ENCODE results near the gene BRMS1L.

BRMS1L gene

DNA sequence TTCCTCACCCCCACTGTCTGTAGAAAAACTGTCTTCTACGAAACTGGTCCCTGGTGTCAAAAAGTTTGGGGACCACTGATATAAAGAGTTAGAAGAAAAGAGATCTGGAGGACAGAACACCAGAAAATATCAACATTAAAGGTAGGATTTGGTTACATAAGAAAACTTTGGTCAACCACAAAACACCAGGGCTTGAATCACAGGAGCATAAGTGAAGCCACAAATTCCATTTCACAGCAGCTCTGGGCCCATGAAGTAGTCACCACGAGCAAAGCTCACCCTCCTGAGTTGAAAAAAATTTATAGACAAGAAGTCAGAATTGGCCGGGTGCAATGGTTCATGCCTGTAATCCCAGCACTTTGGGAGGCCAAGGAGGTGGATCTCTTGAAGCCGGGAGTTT is 36.5 kb upstream of the BRMS1L start:
- Histone ChIP-seq H3K27me3 (ENCODE audit: insufficient read depth, low read length, poor library complexity, severe bottlenecking) (no peaks in the 10 kb centered on the region), H3K79me2 (ENCODE audit: insufficient read depth, low read length) (peaks cover 26% of the 10 kb centered on the region), H2AFZ (ENCODE audit: low read length) (no peak overlapping the region), H3K9ac (ENCODE audit: low read depth, low read length, poor library complexity, severe bottlenecking) (no peak overlapping the region), H3K9me3 (ENCODE audit: insufficient read depth, low read depth, low read length) (no peaks in the 10 kb centered on the region), H3K4me2 (ENCODE audit: low read depth, low read length, poor library complexity, severe bottlenecking) (no peak overlapping the region), H3K4me1 (ENCODE audit: insufficient read depth, low read length, poor library complexity, severe bottlenecking) (no peaks in the 10 kb centered on the region), H3K36me3 (ENCODE audit: insufficient read depth, low read length) (no peaks in the 10 kb centered on the region), H4K20me1 (ENCODE audit: insufficient read depth, low read length, poor library complexity, severe bottlenecking) (peaks cover 7% of the 10 kb centered on the region), H3F3A (ENCODE audit: low read depth) (no peaks in the 10 kb centered on the region), H3K9me2 (replicated peaks; ENCODE audit: low read depth, low read length) (no peaks in the 10 kb centered on the region), H3K4me3 (ENCODE audit: low read length, poor library complexity, severe bottlenecking) (no peak overlapping the region)
- no peak for TF ChIP-seq EZH2phosphoT487 (IDR thresholded peaks at IDR 0.05; ENCODE audit: borderline replicate concordance)
- TF ChIP-seq, protein P1, sequence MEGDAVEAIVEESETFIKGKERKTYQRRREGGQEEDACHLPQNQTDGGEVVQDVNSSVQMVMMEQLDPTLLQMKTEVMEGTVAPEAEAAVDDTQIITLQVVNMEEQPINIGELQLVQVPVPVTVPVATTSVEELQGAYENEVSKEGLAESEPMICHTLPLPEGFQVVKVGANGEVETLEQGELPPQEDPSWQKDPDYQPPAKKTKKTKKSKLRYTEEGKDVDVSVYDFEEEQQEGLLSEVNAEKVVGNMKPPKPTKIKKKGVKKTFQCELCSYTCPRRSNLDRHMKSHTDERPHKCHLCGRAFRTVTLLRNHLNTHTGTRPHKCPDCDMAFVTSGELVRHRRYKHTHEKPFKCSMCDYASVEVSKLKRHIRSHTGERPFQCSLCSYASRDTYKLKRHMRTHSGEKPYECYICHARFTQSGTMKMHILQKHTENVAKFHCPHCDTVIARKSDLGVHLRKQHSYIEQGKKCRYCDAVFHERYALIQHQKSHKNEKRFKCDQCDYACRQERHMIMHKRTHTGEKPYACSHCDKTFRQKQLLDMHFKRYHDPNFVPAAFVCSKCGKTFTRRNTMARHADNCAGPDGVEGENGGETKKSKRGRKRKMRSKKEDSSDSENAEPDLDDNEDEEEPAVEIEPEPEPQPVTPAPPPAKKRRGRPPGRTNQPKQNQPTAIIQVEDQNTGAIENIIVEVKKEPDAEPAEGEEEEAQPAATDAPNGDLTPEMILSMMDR (conservative IDR thresholded peaks at IDR 0.05; ENCODE audit: low read length), result no peak

DNA sequence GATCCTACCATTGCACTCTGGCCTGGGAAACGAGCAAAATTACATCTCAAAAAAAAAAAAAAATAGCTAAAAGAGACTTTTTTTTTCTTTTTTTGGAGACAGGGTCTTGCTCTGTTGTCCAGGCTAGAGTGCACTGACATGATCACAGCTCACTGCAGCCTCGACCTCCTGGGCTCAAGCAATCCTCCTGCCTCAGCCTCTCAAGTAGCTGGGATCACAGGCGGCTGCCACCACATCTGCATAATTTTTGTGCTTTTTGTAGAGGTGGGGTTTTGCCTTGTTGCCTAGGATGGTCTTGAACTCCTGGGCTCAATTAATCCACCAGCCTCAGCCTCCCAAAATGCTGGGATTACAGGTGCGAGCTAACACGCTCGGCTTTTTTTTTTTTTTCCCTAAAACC is 28.3 kb upstream of the BRMS1L start:
- no peaks in the 10 kb centered on the region for H3K27me3 ChIP-seq (ENCODE audit: insufficient read depth, low read length, poor library complexity, severe bottlenecking)
- peaks cover 9% of the 10 kb centered on the region for H4K20me1 ChIP-seq (ENCODE audit: insufficient read depth, low read length, poor library complexity, severe bottlenecking)
- no peaks in the 10 kb centered on the region for H3K9me3 ChIP-seq (ENCODE audit: insufficient read depth, low read depth, low read length)
- no peaks in the 10 kb centered on the region for H3K36me3 ChIP-seq (ENCODE audit: insufficient read depth, low read length)
- no peak overlapping the region for H3K4me2 ChIP-seq (ENCODE audit: low read depth, low read length, poor library complexity, severe bottlenecking)
- H2AFZ ChIP-seq (ENCODE audit: low read length), result no peak overlapping the region
- no peak overlapping the region for H3K4me3 ChIP-seq (ENCODE audit: low read length, poor library complexity, severe bottlenecking)
- no peaks in the 10 kb centered on the region for H3K9me2 ChIP-seq (replicated peaks; ENCODE audit: low read depth, low read length)
- TF ChIP-seq, protein P1 (conservative IDR thresholded peaks at IDR 0.05; ENCODE audit: low read length), result no peak
- TF ChIP-seq EZH2phosphoT487 (IDR thresholded peaks at IDR 0.05; ENCODE audit: borderline replicate concordance), result no peak
- H3F3A ChIP-seq (ENCODE audit: low read depth), result no peaks in the 10 kb centered on the region
- H3K79me2 ChIP-seq (ENCODE audit: insufficient read depth, low read length), result peaks cover 35% of the 10 kb centered on the region; the same call in 1 of the 2 replicates
- no peak overlapping the region for H3K9ac ChIP-seq (ENCODE audit: low read depth, low read length, poor library complexity, severe bottlenecking)
- peaks cover 9% of the 10 kb centered on the region for H3K4me1 ChIP-seq (ENCODE audit: insufficient read depth, low read length, poor library complexity, severe bottlenecking)

DNA sequence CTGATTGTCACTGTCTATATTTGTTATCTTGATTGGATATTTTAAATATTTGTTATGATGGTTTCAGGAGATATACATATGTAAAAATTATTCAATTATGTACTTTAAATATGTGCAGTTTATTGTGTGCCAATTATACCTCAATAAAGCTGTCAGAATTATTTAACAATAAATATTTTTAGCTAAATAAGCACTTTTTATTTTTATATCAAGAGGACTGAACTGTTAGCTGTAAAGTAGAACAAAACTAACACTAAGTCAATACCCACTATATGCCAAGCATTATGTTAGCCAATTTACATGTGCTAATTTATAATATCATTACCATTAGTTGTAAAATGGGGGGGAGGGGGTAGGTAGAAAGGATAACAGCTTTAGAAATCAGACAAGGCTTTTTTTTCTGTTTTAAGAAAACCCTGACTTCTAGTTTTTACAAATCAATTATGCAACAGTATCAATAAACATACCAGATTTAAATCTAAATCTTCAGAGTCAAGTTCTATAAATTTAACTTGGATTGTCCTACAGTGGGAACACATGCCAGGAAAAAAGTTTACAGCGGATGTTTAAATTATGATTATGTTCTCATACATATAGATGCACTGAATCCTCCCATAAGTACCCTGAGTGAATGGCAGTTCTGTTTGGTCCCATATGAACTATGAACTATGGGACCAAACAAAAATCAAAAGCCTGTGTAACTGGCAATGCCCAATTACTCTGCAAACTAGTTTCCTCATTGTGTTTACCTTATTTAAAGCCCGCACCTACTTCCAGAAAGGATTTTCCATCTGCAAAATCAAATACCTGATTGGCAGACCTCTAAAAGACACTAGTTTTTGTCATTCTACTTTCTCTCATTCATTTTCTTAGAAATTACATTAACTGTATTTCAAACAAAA is 19.9 kb upstream of the BRMS1L start:
- peak overlapping the region; percentile 93 for H3K4me2 ChIP-seq (ENCODE audit: low read depth, low read length, poor library complexity, severe bottlenecking)
- no peaks in the 10 kb centered on the region for H3K27me3 ChIP-seq (ENCODE audit: insufficient read depth, low read length, poor library complexity, severe bottlenecking)
- H3K9me2 ChIP-seq (replicated peaks; ENCODE audit: low read depth, low read length), result no peaks in the 10 kb centered on the region
- H3K9me3 ChIP-seq (ENCODE audit: insufficient read depth, low read depth, low read length), result no peaks in the 10 kb centered on the region
- peaks cover 32% of the 10 kb centered on the region for H4K20me1 ChIP-seq (ENCODE audit: insufficient read depth, low read length, poor library complexity, severe bottlenecking)
- peaks cover 39% of the 10 kb centered on the region for H3K79me2 ChIP-seq (ENCODE audit: insufficient read depth, low read length)
- H2AFZ ChIP-seq (ENCODE audit: low read length), result no peak overlapping the region
- TF ChIP-seq, protein P1 (conservative IDR thresholded peaks at IDR 0.05; ENCODE audit: low read length), result no peak
- TF ChIP-seq EZH2phosphoT487 (IDR thresholded peaks at IDR 0.05; ENCODE audit: borderline replicate concordance), result no peak
- peak overlapping the region; percentile 99 for H3K4me3 ChIP-seq (ENCODE audit: low read length, poor library complexity, severe bottlenecking)
- no peak overlapping the region for H3K9ac ChIP-seq (ENCODE audit: low read depth, low read length, poor library complexity, severe bottlenecking)
- peaks cover 23% of the 10 kb centered on the region for H3K4me1 ChIP-seq (ENCODE audit: insufficient read depth, low read length, poor library complexity, severe bottlenecking)
- H3F3A ChIP-seq (ENCODE audit: low read depth), result 0 out of 2 replicates have a peak, but pooled peaks cover 3% of the 10 kb centered on the region
- H3K36me3 ChIP-seq (ENCODE audit: insufficient read depth, low read length), result no peaks in the 10 kb centered on the region

Data from Loucy (cell line).